Neural cell (in vitro differentiated cells): ENCODE data around the gene IDI1.

Experiments used
- EP300 ChIP-seq: fragments of 450-650 bp; conservative IDR thresholded peaks from 2 replicates; pipeline ENCODE4 v1.6.1; 2014; ENCODE audit warnings: antibody characterized with exemption, mild to moderate bottlenecking, moderate library complexity; ENCODE audit not compliant: poor library complexity, severe bottlenecking
- POLR2AphosphoS5 ChIP-seq: IDR thresholded peaks from 2 replicates; pipeline ENCODE4 v1.6.1; 2012
- TF ChIP-seq, protein P1 (sequence below): fragments of 450-650 bp; IDR thresholded peaks from 2 replicates; pipeline ENCODE4 v1.5.1; 2014; ENCODE audit warnings: antibody characterized with exemption, mild to moderate bottlenecking, moderate library complexity; ENCODE audit not compliant: poor library complexity, severe bottlenecking
- TF ChIP-seq, protein P2 (sequence below): IDR thresholded peaks from 2 replicates; pipeline ENCODE4 v1.6.1; 2012; ENCODE audit warnings: borderline replicate concordance

DNA sequence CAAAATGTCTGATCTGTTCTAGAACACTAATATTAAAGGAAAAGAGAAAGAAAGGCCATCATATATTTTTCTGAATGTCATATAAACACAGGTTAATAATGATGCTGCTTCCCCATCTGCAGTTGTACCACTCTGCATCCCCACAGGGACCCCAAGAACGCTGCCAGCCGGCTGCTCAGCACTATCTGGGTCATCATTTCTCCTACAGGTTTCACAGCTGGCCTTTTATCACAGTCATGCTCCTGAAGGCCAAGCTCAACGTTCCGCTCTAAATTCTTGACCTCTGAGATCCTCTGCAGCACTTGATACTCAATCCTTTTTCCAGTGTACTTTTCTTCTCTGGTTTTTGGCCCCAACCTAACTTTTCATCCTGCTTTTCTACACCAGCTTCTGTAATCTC lies 4.8 kb downstream of the IDI1 start:
- TF ChIP-seq POLR2AphosphoS5: no peak
- no peak for TF ChIP-seq EP300
- TF ChIP-seq, protein P1, sequence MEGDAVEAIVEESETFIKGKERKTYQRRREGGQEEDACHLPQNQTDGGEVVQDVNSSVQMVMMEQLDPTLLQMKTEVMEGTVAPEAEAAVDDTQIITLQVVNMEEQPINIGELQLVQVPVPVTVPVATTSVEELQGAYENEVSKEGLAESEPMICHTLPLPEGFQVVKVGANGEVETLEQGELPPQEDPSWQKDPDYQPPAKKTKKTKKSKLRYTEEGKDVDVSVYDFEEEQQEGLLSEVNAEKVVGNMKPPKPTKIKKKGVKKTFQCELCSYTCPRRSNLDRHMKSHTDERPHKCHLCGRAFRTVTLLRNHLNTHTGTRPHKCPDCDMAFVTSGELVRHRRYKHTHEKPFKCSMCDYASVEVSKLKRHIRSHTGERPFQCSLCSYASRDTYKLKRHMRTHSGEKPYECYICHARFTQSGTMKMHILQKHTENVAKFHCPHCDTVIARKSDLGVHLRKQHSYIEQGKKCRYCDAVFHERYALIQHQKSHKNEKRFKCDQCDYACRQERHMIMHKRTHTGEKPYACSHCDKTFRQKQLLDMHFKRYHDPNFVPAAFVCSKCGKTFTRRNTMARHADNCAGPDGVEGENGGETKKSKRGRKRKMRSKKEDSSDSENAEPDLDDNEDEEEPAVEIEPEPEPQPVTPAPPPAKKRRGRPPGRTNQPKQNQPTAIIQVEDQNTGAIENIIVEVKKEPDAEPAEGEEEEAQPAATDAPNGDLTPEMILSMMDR: no peak
- TF ChIP-seq, protein P2, sequence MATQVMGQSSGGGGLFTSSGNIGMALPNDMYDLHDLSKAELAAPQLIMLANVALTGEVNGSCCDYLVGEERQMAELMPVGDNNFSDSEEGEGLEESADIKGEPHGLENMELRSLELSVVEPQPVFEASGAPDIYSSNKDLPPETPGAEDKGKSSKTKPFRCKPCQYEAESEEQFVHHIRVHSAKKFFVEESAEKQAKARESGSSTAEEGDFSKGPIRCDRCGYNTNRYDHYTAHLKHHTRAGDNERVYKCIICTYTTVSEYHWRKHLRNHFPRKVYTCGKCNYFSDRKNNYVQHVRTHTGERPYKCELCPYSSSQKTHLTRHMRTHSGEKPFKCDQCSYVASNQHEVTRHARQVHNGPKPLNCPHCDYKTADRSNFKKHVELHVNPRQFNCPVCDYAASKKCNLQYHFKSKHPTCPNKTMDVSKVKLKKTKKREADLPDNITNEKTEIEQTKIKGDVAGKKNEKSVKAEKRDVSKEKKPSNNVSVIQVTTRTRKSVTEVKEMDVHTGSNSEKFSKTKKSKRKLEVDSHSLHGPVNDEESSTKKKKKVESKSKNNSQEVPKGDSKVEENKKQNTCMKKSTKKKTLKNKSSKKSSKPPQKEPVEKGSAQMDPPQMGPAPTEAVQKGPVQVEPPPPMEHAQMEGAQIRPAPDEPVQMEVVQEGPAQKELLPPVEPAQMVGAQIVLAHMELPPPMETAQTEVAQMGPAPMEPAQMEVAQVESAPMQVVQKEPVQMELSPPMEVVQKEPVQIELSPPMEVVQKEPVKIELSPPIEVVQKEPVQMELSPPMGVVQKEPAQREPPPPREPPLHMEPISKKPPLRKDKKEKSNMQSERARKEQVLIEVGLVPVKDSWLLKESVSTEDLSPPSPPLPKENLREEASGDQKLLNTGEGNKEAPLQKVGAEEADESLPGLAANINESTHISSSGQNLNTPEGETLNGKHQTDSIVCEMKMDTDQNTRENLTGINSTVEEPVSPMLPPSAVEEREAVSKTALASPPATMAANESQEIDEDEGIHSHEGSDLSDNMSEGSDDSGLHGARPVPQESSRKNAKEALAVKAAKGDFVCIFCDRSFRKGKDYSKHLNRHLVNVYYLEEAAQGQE: no peak
